ENCODE results near the gene SLC17A5.
A peak's percentile ranks its signal among the peaks of the same experiment; 100 is the strongest.
"Not testable (repeated sequence)": the region's sequence is repeated elsewhere in the genome, so short reads cannot be mapped to it uniquely, and the experiment has no call there.

SLC17A5 gene

DNA sequence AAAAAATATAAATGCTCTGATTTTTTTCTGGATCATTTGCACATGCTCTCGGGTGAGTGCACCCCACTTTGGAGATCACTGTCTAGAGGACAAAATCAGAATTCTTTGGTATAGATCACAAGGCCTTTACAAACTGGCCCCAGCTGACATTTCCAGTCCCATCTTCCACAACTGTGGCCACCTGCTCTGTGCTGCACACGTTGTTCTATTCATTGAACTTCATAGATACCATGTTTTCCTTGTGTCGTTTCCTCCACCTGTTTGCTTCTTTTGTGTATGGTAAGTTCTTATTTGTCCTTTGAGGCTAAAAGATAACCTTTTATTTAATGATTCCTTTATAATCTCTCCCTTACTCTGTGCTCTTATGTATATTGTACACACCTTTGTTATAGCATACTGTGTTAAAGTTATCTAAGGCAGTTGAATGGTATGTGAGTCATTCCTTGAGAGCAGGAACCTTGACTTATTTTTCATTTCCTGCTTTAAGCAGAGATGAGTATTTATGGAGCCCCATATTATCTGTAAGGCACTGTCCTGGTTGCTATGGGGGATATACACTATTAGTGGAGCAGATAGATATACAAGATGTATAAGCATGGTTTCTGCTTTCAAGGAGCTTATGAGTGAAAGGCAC, 12.0 kb upstream of the SLC17A5 start:
- DNase-seq = no peak

DNA sequence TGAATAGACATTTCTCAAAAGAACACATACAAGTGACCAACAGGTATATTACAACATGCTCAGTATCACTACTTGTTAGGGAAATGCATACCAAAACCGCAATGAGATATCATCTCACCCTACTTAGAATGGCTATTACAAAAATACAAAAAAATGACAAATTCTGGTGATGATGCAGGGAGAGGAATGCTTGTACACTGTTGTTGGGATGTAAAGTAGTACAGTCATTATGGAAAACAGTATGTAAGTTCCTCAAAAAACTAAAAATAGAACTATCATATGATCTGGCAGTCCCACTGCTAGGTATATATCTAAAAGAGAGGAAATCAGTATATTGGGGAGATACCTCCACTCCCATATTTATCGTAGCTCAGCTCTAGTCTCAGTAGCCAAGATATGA, 10.9 kb upstream of the SLC17A5 start:
- DNase-seq = peak; percentile 55

DNA sequence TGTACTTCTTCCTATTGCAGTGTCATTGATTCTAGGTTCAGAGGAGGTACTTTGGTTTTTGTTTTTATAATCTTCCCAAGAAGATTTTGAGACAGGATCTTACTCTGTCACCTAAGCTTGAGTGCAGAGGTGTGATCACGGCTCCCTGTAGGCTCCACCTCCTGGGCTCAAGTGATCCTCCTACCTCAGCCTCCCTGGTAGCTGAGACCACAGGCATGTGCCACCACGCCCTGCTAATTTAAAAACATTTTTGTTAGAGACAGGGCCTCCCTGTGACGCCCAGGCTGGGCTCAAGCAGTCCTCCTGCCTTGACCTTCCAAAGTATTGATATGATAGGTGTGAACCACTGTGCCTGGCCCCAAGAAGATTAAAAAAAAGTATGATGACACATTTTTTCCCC, 3.4 kb upstream of the SLC17A5 start:
- no peak for DNase-seq

DNA sequence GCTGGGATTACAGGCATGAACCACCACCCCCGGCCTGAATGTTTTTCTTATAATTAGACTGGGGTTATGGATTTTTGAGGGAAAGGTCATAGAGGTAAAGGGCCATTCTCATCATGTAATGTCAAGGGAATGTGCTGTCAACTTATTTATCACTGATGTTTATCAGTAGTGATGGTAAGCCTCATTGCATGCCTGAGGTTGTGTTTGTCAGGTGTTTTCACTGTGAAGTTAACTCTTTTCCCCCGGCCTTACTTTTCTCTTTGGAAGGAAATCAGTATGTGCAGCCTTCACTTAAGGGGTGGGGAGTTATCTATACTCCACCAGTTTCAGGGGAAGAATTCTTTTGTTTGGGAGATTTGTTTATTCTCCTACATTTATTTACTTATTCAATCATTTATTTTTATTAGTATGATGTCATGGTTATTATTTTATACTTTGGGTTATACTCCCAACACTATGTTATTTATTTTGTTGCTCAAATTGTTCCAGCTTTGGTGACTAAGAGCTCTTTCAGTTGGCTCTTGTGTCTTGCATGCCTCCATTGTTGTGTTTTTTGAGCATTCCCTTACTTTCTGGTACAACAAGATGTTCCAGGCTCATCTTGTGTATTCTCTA, 2.8 kb upstream of the SLC17A5 start:
- no peak for DNase-seq

DNA sequence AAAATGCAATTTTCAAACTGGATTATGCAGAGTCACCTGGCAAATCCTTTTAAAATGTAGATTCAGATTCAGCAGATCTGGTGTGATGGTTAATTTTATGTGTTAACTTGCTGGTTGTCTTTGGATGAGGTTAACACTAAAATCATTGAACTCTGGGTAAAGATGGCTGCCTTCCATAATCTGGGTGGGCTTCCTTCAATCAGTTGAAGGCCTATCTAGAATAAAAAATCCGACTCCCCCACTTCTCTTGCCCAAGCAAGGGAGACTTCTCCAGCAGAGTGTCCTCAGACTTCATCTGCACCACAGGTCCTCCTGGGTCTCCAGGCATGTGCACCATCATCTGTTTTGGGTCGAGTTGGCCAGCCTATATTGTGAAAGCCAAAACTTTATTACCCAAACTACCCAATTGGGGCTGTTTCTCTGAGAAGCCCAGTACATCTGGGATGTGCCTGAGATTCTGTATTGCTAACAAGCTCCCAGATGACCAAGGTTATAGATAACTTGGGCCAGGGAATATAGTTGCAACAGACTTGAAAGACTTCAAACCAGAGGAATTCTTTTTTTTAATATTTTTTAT, 1.6 kb upstream of the SLC17A5 start:
- DNase-seq = peak; percentile 57

DNA sequence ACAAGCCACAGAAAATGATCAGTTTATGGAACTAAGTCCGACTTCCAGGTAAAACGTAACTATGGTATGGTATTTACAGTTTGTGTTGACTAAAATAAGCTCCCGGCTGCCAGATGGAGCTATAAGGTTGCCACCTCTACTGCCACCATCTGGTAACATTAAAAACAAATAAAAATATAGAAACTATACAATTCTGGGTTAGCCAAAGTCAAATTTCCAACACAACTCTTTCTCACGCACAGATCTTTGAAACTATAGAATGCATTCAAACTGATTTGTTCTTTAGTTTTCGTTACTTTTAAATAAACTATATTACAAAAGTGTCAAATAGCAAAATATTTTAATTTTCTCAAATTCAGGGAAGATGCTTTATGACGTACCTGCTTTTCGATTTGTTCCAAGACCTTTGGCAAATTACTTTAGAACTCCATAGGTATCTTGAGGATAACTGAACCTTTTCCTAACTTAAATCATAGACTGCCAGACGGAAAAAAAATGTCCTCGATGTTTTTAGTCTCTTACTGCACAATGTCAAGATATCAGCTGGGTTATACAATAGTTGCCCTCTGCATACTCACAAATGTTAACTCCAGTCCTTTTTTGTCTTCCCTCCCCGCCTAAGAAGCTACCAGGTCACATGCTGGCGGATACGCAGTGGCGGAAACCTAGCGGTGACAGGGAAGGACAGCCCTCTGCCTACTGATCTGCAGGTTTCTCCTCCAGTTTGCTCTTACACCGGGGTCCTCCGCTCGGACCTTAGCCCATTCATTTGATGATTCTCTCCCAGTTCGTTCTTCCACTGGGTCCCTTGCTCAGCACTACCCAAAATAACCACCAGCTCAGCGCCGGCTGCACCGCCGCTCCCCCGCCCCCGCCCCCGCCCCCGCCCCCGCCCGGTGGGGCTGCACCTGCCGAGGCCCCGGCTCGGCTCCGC, 888 bp downstream of the SLC17A5 start:
- DNase-seq = peak; percentile 91

DNA sequence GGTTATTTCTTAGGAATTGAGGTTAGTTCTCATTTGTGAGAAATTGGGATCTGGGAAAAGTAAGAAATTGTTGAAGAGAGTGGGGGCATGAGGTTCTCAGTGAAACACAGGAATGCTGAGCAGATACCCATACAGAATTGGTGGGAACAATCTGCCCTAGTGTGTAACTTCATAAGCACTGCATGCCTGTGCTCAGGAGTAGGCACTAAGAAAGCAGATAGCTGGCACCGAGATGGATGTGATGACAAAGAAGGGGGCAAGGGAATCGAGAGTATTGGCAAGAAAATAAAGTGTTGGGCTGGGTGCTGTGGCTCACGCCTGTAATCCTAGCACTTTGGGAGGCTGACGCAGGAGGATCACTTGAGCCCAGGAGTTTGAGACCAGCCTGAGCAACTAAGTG, 4.0 kb downstream of the SLC17A5 start:
- DNase-seq = no peak

DNA sequence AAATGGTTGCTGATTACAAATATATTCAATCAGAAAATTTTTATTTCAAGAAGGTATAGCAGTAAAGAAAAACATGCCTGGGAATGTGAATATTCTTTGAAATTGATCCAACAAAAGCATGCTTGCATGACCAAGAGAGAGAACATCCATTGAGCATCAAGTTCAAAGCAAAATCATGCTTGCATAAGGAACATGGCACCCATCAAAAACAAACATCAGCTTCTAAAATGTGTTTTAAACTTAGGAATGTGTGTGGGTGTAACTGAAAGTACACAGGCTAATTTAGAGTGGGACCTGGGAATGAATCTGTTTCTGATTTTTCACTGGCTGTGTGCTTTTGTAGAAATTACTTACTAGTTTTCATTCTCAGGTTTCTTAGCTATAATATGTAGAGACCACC, 5.6 kb downstream of the SLC17A5 start:
- no peak for DNase-seq

DNA sequence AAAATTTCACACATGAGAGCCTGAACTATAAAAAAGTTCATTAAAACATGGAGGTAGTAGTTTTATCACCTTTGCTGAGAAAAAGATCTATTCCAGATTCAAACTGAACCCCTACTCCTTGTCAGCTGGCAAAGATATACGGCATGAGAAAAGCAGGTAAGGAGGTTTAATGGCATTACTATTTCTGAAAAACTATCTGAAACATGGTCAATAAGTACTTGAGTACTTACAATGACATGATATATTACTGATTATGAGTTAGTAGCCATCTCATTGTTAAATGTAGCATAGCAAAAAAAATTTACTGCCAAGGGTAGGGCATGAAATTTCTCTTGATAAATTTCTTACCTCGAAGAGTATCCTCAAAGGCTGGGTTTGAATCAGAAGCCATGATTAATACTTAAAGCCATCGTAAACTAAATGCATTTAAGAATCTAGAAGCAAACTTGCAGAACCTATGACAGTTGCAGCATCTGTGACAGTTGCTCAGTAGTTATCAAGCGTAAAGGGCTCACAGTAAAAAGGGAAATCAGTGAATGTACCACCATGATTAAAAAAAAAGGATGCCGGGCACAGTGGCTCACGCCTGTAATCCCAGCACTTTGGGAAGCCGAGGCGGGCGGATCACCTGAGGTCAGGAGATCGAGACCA, 8.7 kb downstream of the SLC17A5 start:
- DNase-seq = no peak

DNA sequence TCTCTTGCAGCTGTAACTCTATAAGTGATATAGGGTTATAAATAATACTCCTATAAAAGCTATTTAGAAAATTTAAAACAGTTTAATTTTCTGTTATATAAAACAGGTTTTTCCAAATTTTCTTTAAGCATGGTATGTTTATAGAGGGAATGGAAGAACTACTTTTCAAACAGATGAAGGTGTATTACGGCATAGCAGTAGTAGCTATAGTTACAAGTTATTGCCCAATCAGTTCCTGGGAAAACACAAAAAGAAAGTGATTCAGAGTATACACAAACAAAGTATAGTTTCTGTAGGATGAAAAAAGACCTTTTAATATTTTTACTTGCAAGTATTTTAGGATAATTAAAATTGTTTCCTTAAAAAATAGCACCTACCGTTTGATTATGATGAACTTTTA, 9.8 kb downstream of the SLC17A5 start:
- DNase-seq = no peak

DNA sequence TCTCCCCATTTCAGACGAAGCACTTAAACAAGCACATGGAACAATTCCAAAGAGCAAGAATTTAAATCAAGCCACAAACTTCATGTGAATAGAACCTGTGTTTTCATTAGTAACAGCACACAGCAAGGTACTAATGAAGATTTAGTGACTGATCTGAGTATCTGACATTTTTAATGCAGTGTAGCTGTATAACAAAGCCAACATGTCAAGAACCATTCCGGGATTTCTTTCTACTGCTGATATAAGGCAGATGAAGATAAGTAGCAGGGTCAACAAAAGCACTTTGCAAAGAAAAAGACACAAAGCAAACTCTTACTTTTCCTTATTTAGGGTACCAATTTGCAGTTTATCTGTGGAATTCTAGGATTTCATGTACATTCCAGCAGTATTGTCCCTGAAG, 11.3 kb downstream of the SLC17A5 start:
- no peak for DNase-seq

DNA sequence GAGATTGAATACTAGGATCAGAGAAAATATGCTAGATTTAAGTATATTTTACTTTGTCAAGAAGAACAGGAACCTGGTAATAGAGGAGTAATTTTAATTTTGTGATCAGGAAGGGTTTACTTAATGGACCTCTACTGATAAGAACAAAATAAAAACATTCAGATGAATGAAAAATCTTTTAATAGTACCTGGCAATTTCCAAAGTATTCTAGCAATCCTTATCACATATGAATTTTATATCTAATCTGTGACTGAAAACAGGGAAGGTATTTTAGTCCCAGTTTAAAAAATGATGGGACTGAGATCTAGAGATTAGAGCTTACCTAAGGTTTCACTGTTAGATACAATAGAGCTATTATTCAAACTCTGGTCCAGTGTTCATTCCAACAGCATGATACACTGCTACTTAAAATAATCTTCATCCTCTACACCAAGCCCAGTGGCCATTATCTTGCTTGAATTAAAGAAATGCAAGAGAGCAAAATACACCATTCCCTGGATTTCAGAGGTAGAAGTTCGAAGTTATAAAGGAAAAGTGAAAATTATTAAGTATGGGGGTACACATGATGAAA, 13.5 kb downstream of the SLC17A5 start:
- no peak for DNase-seq

DNA sequence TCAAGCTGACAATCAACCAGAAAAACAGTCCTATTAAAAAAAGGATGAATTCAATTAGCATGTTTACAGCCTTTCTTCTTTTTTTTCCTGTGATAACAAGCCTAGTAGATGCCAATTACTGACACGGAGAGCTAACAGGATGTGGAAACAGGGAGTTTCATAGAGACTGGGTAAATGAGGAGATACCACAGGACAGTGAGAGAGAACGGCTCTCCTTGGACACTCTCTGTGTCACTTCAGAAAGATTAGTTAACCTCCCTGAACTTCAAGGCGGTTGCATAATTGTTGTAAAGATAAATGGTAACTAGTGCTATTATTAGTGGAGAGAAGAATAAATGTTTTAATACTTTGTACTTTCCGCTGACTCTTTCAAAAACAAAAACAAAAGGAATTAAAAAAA, 14.8 kb downstream of the SLC17A5 start:
- no peak for DNase-seq

DNA sequence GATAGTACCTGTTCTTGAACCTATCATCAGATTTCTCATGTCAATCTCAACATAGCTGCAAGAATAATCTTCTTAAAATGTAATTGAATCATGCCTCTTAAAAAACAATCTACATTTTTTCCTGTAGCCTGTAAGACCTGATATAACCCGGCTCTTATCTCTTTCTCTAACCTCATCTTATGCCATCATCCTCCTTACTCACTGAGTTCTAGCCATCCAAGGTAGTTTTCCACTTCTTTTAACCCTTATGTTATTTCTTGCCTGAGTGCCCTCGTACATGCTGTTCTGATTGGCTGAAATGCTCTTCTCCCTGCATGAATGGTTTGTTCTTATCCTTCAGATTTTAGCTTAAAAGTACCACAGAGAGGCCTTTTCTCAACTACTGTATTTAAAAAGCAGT, 16.4 kb downstream of the SLC17A5 start:
- no peak for DNase-seq

DNA sequence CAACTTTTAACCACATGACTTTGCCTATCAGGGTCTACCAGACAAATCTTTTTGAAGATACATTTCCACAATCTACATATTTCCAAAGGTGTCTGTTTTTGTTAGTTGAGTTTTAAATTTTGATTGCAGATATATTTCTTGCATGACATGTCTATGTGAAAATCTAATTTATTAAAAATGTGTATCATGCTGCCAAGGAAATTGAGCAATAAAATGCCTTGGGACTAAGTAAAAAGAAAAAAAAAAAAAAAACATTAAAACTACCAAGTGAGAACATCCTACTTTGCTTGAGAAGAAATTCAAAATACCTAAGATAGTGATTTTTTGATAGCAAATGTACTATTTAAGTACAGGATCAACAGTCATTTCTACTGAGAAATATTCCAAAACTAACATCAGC, 17.7 kb downstream of the SLC17A5 start:
- DNase-seq = no peak

DNA sequence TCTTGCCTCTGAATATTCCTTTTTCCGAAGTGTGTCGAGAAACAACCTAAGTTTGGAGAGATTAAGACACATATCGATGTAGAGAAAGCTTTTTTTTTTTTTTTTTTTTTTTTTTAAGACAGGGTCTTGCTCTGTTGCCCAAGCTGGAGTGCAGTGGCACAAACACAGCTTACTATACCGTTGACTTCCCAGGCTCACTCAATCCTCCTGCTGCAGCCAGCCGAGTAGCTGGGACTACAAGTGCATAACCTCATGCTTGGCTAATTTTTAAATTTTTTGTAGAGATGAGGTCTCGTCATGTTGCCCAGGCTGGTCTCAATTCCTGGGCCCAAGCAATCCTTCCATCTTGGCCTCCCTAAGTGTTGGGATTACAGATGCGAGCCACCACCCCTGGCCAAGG, 21.4 kb downstream of the SLC17A5 start:
- no peak for DNase-seq

DNA sequence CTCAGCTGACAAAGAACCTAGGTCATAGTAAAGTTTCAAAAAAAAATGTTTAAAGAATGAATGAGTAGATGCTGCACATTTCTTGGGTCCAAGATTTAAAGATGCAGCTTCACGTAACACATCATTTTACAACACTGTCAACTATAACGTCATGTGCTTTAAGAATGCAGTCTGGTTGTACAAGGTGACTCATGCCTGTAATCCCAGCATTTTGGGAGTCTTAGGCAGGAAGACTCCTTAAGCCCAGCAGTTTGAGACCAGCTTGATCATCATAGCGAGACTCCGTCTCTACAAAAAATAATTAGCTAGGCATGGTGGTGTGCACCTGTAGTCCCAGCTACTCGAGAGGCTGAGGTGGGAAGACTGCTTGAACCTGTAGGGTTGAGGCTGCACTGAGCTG, 21.9 kb downstream of the SLC17A5 start:
- no peak for DNase-seq

DNA sequence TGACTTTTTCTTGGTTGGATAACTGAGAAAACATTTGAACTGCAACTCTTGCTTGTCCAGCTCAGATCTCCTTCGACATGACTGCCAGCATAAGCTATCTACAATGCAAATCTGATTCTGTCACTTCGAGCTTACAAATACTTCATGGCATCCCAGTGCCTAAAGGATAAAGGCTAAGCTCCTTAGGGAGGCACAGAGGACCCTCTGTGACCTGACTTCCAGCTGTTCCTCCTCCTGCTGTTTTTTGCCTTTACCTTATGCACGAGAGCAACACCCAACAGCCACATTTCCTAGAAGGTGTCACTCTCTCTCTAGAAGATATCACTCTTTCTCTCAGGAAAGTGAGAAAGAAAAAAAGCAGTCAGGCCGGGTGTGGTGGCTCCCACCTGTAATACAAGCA, 23.4 kb downstream of the SLC17A5 start:
- DNase-seq = no peak

DNA sequence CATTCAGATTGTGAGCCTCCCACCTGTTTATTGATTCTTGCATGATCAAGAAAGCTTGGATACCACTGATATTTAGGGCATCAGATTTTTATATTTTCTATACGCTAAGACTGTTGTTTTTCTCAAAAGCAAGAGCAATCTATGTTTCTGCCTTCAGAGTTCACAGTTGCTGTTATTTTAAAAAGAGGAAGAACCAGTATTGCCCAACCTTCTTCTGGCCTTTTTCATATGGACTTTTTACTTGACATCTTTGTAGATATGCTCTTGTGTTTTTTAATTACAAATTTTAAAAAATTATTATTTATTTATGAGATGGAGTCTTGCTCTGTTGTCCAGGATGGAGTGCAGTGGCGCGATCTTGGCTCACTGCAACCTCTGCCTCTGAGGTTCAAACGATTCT, 28.9 kb downstream of the SLC17A5 start:
- peak; percentile 47 for DNase-seq

DNA sequence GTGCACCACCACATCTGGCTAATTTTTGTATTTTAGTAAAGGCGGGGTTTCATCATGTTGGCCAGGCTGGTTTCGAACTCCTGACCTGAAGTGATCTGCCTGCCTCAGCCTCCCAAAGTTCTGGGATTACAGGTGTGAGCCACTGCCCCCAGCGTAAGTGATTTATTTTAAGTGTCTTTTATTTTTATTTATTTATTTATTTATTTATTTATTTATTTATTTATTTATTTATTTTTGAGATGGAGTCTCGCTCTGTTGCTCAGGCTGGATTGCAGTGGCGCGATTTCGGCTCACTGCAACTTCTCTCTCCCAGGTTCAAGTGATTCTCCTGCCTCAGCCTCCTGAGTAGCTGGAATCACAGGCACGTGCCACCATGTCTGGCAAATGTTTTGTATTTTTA, 30.3 kb downstream of the SLC17A5 start:
- DNase-seq = not testable (repeated sequence)

DNA sequence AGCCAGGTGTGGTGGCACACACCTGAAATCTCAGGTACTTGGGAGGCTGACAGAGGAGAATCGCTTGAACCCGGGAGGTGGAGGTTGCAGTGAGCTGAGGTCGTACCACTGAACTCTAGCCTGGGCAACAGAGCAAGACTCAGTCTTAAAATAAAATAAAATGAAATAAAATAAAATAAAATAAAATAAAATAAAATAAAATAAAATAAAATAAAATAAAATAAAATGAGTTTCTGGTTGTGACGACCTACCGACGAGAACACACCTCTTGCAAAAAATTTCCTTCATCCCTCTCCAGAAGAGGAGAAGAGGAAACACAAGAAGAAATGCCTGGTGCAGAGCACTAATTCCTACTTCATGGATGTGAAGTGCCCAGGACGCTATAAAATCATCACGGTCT, 35.7 kb downstream of the SLC17A5 start:
- DNase-seq = not testable (repeated sequence)

DNA sequence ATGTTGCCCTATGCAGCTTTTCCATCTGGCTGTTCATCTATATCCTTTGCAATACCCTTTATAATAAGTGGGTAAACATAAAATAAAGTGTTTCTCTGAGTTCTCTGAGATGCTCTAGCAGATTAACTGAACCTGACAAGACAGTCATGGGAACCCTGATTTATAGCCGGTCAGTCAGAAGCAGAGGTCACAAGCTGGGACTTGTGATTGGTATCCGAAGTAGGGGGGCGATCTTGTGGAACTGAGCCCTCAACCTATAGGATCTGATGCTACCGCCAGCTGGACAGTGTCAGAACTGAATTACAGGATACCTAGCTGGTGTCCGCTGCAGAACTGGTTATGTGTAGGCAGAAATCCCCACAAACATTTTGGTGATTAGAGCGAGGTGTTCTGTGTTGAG, 39.0 kb downstream of the SLC17A5 start:
- DNase-seq = no peak

All from OCI-M1 (cell line).